ENCODE measurements around the gene NEK3. TPM values are rescaled to one million over a fixed set of nuclear protein-coding genes. Genes with fewer than 3 reads are reported as not detected.
"Not testable (repeated sequence)": the region's sequence is repeated elsewhere in the genome, so short reads cannot be mapped to it uniquely, and the experiment has no call there.

Gene NEK3
- polyA plus RNA-seq, 1 donor = 35.4 TPM

DNA sequence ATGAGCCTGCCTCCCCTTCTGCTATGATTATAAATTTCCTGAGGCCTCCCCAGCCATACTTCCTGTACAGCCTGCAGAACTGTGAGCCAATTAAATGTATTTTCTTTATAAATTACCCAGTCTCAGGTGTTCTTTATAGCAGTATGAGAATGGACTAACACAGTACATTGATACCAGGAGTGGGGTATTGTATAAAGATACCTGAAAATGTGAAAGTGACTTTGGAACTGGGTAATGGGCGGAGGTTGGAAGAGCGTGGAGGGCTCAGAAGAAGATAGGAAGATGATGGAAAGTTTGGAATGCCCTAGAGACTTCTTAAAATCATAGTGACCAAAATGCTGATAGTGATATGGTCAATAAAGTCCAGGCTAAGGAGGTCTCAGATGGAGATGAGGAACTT lies 63.3 kb downstream of the NEK3 start:
- no peak for DNase-seq
- no peaks in the 10 kb centered on the region for H3K9me3 ChIP-seq (ENCODE audit: control insufficient read depth, low read depth, low read length)

DNA sequence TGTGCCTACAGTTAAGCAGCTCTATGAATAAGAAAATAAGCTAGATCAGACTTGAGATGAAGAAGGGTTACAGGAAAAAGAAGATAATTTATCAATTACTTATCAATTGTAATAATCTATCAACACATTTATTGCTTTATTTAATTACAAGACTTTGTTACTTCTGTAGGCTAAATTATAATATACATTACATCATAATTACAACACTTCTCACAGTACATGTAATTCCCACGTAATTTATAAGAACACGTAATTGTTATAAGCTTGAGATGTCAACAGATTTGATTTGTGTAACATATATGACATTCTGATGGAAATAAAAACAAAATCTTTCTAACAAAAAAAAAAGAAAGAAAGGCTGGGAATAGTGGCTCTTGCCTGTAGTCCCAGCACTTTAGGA lies 67.3 kb downstream of the NEK3 start:
- H3K36me3 ChIP-seq (ENCODE audit: control insufficient read depth, insufficient read depth, low read length) = no peaks in the 10 kb centered on the region
- H3K27me3 ChIP-seq (ENCODE audit: control insufficient read depth, insufficient read depth, low read length) = no peaks in the 10 kb centered on the region
- no peak for DNase-seq
- no peaks in the 10 kb centered on the region for H3K4me1 ChIP-seq (ENCODE audit: control insufficient read depth, insufficient read depth, low read length)
- H3K4me3 ChIP-seq (ENCODE audit: low read length) = no peak overlapping the region
- no peaks in the 10 kb centered on the region for H3K9me3 ChIP-seq (ENCODE audit: control insufficient read depth, low read depth, low read length)
- 100% methylated on average over 2 of the region's 2 CpGs for WGBS (ENCODE audit: insufficient coverage, low lambda C conversion rate)
- H3K27ac ChIP-seq (ENCODE audit: low read length) = no peak overlapping the region

More for the DNA sequence above, 63.3 kb downstream of the NEK3 start:
- no CpG with 5 or more reads among the region's 2 CpGs for WGBS (ENCODE audit: insufficient coverage, low lambda C conversion rate)
- Histone ChIP-seq H3K4me1 (ENCODE audit: control insufficient read depth, insufficient read depth, low read length) (no peaks in the 10 kb centered on the region), H3K27ac (ENCODE audit: low read length) (no peak overlapping the region), H3K27me3 (ENCODE audit: control insufficient read depth, insufficient read depth, low read length) (no peaks in the 10 kb centered on the region), H3K36me3 (ENCODE audit: control insufficient read depth, insufficient read depth, low read length) (no peaks in the 10 kb centered on the region), H3K4me3 (ENCODE audit: low read length) (no peak overlapping the region)

DNA sequence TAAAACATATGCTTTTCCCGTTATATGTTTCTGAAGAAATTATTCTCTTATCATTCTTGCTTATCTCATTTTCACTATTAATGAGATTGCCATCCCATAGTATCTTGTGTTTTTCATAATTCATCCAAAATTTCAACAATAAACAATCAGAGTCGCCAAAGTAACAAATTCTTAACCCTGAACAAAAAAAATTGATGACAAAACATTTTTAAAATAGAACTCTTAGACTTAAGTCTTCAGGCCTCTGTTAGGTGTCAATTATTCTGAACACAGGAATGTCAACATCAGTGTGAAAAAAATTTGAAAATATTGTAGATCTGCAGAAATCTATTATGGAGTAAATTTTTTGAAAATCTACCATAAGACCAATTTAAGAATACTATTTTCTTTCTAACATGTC lies 67.9 kb downstream of the NEK3 start:
- Histone ChIP-seq H3K27me3 (ENCODE audit: control insufficient read depth, insufficient read depth, low read length) (no peaks in the 10 kb centered on the region), H3K36me3 (ENCODE audit: control insufficient read depth, insufficient read depth, low read length) (no peaks in the 10 kb centered on the region), H3K4me3 (ENCODE audit: low read length) (no peak overlapping the region), H3K27ac (ENCODE audit: low read length) (no peak overlapping the region), H3K4me1 (ENCODE audit: control insufficient read depth, insufficient read depth, low read length) (no peaks in the 10 kb centered on the region), H3K9me3 (ENCODE audit: control insufficient read depth, low read depth, low read length) (no peaks in the 10 kb centered on the region)
- no peak for DNase-seq
- 89% methylated on average over 1 of the region's 2 CpGs for WGBS (ENCODE audit: insufficient coverage, low lambda C conversion rate)

DNA sequence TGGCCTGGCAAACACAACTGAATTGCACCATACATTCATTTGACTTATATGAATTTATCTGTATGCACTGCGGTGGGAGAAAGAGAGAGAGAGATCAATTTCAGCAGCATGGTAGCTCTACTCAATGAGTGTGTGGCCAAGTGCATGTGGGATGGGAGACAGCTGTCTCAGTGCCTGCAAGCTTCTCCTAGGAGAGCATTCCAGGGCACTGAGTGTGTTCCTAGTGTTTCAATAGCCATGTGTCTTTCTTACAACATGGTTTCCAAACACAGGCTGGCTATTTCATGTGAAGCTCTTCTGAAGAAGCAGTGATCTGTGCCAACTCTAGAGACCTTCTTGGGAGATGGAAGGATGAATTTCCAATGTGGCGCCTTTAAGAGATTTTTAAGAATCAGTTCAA lies 74.0 kb downstream of the NEK3 start:
- H3K27me3 ChIP-seq (ENCODE audit: control insufficient read depth, insufficient read depth, low read length) = no peaks in the 10 kb centered on the region
- no peak overlapping the region for H3K4me3 ChIP-seq (ENCODE audit: low read length)
- H3K36me3 ChIP-seq (ENCODE audit: control insufficient read depth, insufficient read depth, low read length) = no peaks in the 10 kb centered on the region
- no peak overlapping the region for H3K27ac ChIP-seq (ENCODE audit: low read length)
- no CpG with 5 or more reads among the region's 2 CpGs for whole genome bisulfite sequencing (ENCODE audit: insufficient coverage, low lambda C conversion rate)
- H3K4me1 ChIP-seq (ENCODE audit: control insufficient read depth, insufficient read depth, low read length) = no peaks in the 10 kb centered on the region
- H3K9me3 ChIP-seq (ENCODE audit: control insufficient read depth, low read depth, low read length) = no peaks in the 10 kb centered on the region
- DNase-seq = no peak

DNA sequence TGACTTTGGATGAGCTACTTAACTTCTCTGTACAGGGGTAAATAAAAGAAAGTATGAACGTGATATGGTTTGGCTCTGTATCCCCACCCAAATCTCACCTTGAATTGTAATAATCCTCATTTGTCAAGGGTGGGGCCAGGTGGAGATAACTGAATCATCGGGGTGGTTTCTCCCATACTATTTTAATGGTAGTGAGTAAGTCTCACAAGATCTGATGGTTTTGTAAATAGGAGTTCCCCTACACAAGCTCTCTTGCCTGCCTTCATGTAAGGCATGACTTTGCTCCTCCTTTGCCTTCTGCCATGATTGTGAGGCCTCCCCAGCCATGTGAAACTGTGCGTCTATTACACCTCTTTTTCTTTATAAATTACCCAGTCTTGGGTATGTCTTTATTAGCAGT lies 74.4 kb downstream of the NEK3 start:
- WGBS (ENCODE audit: insufficient coverage, low lambda C conversion rate) = no CpG with 5 or more reads among the region's 3 CpGs
- H3K4me3 ChIP-seq (ENCODE audit: low read length) = not testable (repeated sequence)

More for the DNA sequence above, 74.4 kb downstream of the NEK3 start:
- not testable (repeated sequence) for H3K27me3 ChIP-seq (ENCODE audit: control insufficient read depth, insufficient read depth, low read length); DNase-seq; H3K9me3 ChIP-seq (ENCODE audit: control insufficient read depth, low read depth, low read length); H3K36me3 ChIP-seq (ENCODE audit: control insufficient read depth, insufficient read depth, low read length); H3K27ac ChIP-seq (ENCODE audit: low read length); H3K4me1 ChIP-seq (ENCODE audit: control insufficient read depth, insufficient read depth, low read length)

Other genes with a start within 250 kb of the NEK3 start
- 47.4 TPM for gene ATP7B, start 148.1 kb downstream of the NEK3 start, polyA plus RNA-seq
- 27.1 TPM for gene ALG11, start 147.2 kb downstream of the NEK3 start, polyA plus RNA-seq
- 23.8 TPM for gene UTP14C, start 134.9 kb downstream of the NEK3 start, polyA plus RNA-seq
- 2.3 TPM for gene NEK5, start 30.5 kb downstream of the NEK3 start, polyA plus RNA-seq
- 4.9 TPM for gene THSD1, start 246.6 kb upstream of the NEK3 start, polyA plus RNA-seq